Measurements from ENCODE around the gene MUC5B. TPM values are rescaled to one million over a fixed set of nuclear protein-coding genes. Genes with fewer than 3 reads are reported as not detected.

MUC5B gene
- total RNA-seq, 1 donor from 2014 or later = not detected

DNA sequence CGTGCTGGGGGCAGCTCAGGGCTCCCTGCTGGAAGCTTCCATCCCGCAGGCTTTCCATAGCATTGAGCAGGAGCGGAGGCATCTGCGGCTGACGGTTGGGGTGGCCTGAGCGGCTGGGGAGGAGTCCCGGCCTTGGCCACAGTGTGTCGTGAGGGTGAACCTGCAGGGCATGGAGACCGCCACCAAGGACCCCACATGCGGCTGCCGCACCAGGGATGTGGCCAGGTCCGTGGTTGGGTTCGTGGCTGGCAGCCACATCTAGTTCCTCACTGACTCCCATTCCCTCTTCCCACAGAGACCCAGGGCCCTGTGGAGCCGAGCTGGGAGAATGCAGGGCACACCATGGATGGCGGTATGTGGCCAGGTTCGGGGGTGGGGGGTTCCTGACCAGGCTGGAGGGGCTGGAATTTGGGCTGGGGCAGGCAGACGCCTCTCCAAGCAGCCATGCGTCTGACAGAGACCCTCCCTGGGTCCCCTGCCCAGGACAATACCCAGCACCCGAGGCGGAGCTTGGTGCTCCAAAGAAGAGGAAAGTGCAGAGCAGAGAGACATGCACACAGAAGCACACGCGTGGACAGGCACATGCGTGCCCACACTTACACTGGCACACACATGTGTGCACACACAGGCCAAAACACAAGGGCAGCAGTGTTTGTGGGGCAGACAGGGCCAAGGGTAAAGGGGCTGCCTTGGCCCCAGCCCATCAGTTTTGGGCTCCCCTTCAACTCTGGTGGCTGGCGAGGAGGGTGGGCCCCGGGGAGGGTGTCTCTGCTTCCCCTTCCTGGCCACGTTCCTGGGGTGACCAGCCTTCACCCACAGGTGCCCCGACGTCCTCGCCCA is 2.7 kb downstream of the MUC5B start:
- FAIRE-seq (peak; percentile 36), DNase-seq (ENCODE audit: low read depth) (no peak)
- Histone ChIP-seq H3K27me3 (ENCODE audit: control insufficient read depth, insufficient read depth, low read length) (no peaks in the 10 kb centered on the region), H3K36me3 (ENCODE audit: control insufficient read depth, insufficient read depth, low read length) (no peaks in the 10 kb centered on the region), H3K4me3 (ENCODE audit: low read depth, low read length) (no peak overlapping the region)
- TF ChIP-seq, protein P1, sequence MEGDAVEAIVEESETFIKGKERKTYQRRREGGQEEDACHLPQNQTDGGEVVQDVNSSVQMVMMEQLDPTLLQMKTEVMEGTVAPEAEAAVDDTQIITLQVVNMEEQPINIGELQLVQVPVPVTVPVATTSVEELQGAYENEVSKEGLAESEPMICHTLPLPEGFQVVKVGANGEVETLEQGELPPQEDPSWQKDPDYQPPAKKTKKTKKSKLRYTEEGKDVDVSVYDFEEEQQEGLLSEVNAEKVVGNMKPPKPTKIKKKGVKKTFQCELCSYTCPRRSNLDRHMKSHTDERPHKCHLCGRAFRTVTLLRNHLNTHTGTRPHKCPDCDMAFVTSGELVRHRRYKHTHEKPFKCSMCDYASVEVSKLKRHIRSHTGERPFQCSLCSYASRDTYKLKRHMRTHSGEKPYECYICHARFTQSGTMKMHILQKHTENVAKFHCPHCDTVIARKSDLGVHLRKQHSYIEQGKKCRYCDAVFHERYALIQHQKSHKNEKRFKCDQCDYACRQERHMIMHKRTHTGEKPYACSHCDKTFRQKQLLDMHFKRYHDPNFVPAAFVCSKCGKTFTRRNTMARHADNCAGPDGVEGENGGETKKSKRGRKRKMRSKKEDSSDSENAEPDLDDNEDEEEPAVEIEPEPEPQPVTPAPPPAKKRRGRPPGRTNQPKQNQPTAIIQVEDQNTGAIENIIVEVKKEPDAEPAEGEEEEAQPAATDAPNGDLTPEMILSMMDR (IDR thresholded peaks at IDR 0.05; ENCODE audit: insufficient read depth, low read length, severe bottlenecking) = no peak

GRCh38 chr11:1226226-1226985 is 3.5 kb downstream of the MUC5B start:
- FAIRE-seq (no peak), DNase-seq (ENCODE audit: low read depth) (no peak)
- Histone ChIP-seq H3K4me3 (ENCODE audit: low read depth, low read length) (no peak overlapping the region), H3K27me3 (ENCODE audit: control insufficient read depth, insufficient read depth, low read length) (no peaks in the 10 kb centered on the region), H3K36me3 (ENCODE audit: control insufficient read depth, insufficient read depth, low read length) (no peaks in the 10 kb centered on the region)
- TF ChIP-seq, protein P1 (IDR thresholded peaks at IDR 0.05; ENCODE audit: insufficient read depth, low read length, severe bottlenecking) = no peak

DNA sequence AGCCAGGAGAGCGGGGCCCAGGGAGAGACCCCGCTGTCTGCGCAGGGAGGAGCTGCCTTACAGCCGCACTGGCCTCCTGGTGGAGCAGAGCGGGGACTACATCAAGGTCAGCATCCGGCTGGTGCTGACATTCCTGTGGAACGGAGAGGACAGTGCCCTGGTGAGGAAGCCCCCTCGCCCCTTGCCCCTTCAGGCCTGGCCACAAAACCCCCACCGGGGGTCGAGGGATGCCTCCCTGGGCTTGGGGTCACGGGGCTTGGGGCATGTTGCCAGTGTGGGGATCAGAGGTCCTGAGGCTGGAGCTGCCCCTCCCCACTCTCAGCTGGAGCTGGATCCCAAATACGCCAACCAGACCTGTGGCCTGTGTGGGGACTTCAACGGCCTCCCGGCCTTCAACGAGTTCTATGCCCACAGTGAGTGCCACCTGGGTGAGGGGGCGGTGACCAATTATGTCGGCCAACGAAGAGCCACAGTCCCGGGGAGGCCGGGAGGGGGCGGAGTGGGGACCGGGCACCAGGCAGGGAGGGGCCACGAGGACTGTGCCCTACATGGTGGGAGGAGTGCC is 4.2 kb downstream of the MUC5B start:
- Histone ChIP-seq H3K36me3 (ENCODE audit: control insufficient read depth, insufficient read depth, low read length) (no peaks in the 10 kb centered on the region), H3K27me3 (ENCODE audit: control insufficient read depth, insufficient read depth, low read length) (no peaks in the 10 kb centered on the region), H3K4me3 (ENCODE audit: low read depth, low read length) (no peak overlapping the region)
- TF ChIP-seq, protein P1 (IDR thresholded peaks at IDR 0.05; ENCODE audit: insufficient read depth, low read length, severe bottlenecking) = no peak
- DNase-seq (ENCODE audit: low read depth) (no peak), FAIRE-seq (no peak)

- no peaks in the 10 kb centered on the region for H3K27me3 ChIP-seq (ENCODE audit: control insufficient read depth, insufficient read depth, low read length)
- DNase-seq (ENCODE audit: low read depth) = no peak
- no peak overlapping the region for H3K4me3 ChIP-seq (ENCODE audit: low read depth, low read length)
- no peak for FAIRE-seq
- TF ChIP-seq, protein P1 (IDR thresholded peaks at IDR 0.05; ENCODE audit: insufficient read depth, low read length, severe bottlenecking) = no peak
- no peaks in the 10 kb centered on the region for H3K36me3 ChIP-seq (ENCODE audit: control insufficient read depth, insufficient read depth, low read length)
These were observed 4.8 kb downstream of the MUC5B start for GRCh38 chr11:1227551-1228100.

GRCh38 chr11:1228101-1228821 is 5.4 kb downstream of the MUC5B start:
- DNase-seq (ENCODE audit: low read depth) (no peak), FAIRE-seq (no peak)
- Histone ChIP-seq H3K4me3 (ENCODE audit: low read depth, low read length) (no peak overlapping the region), H3K36me3 (ENCODE audit: control insufficient read depth, insufficient read depth, low read length) (no peaks in the 10 kb centered on the region), H3K27me3 (ENCODE audit: control insufficient read depth, insufficient read depth, low read length) (no peaks in the 10 kb centered on the region)
- TF ChIP-seq, protein P1 (IDR thresholded peaks at IDR 0.05; ENCODE audit: insufficient read depth, low read length, severe bottlenecking) = no peak
